BLaER1 treated with 17β-estradiol and CSF1 and Interleukin-3, amounts not matched to agents 10 nM and 100 nM (cell line): Measurements from ENCODE around the gene PCDHGA8.
"Not testable (repeated sequence)": the region's sequence is repeated elsewhere in the genome, so short reads cannot be mapped to it uniquely, and the experiment has no call there.

ENCODE experiments used
- H3K27ac ChIP-seq, 11 experiments: shearing (Covaris generic); formaldehyde crosslinking; 2 replicates each; pipeline ENCODE4 v1.8.1; 2022
- H3K27me3 ChIP-seq, 11 experiments: shearing (Covaris generic); formaldehyde crosslinking; 2 replicates each; pipeline ENCODE4 v1.8.1; 2022
- H3K36me3 ChIP-seq, 11 experiments: shearing (Covaris generic); formaldehyde crosslinking; 2 replicates each; pipeline ENCODE4 v1.8.1; 2022
- H3K4me1 ChIP-seq, 10 experiments: shearing (Covaris generic); formaldehyde crosslinking; 2 replicates each; pipeline ENCODE4 v1.8.1; 2022
- H3K4me2 ChIP-seq, 11 experiments: shearing (Covaris generic); formaldehyde crosslinking; 2 replicates each; pipeline ENCODE4 v1.8.1; 2022
- H3K4me3 ChIP-seq, 10 experiments: shearing (Covaris generic); formaldehyde crosslinking; 2 replicates each; pipeline ENCODE4 v1.8.1; 2022
- H3K9ac ChIP-seq, 11 experiments: shearing (Covaris generic); formaldehyde crosslinking; 2 replicates each; pipeline ENCODE4 v1.8.1; 2022
- H3K9me3 ChIP-seq, 11 experiments: shearing (Covaris generic); formaldehyde crosslinking; replicated peaks in 1 of 11; 2 replicates each; pipeline ENCODE4 v1.8.1; 2022
- H4K20me1 ChIP-seq, 11 experiments: shearing (Covaris generic); formaldehyde crosslinking; 2 replicates each; pipeline ENCODE4 v1.8.1; 2022
- Cebpa-rat ChIP-seq, 11 experiments: shearing (Covaris generic); IDR thresholded peaks; 2 replicates each; pipeline ENCODE4 v1.8.1; 2022

Gene PCDHGA8

DNA sequence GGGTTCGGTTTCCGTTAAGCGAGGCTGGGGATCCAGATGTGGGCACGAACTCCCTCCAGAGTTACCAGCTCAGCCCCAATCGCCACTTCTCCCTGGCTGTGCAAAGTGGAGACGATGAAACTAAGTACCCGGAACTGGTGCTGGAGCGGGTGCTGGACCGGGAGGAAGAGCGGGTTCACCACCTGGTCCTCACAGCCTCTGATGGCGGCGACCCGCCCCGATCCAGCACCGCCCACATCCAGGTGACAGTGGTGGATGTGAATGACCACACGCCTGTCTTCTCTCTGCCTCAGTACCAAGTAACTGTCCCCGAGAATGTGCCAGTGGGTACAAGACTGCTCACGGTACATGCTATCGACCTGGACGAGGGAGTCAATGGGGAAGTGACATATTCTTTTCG, 9.1 kb upstream of the PCDHGA8 start:
- no peaks in the 10 kb centered on the region for H3K4me1 ChIP-seq
- no peak overlapping the region for H3K9ac ChIP-seq
- H3K9me3 ChIP-seq = peaks cover 47 to 75% (median 54%) of the 10 kb centered on the region in 11 experiments
- H3K4me3 ChIP-seq = no peak overlapping the region
- H3K36me3 ChIP-seq = peaks cover 0 to 4% (median 0%) of the 10 kb centered on the region in 11 experiments; a peak in 1 of 22 replicates
- no peak overlapping the region for H3K4me2 ChIP-seq
- no peak for TF ChIP-seq Cebpa-rat (IDR thresholded peaks at IDR 0.05)
- no peaks in the 10 kb centered on the region for H3K27me3 ChIP-seq
- H3K27ac ChIP-seq = no peak overlapping the region
- no peaks in the 10 kb centered on the region for H4K20me1 ChIP-seq

- H3K4me3 ChIP-seq = no peak overlapping the region
- H4K20me1 ChIP-seq = no peaks in the 10 kb centered on the region
- no peak for TF ChIP-seq Cebpa-rat (IDR thresholded peaks at IDR 0.05)
- H3K4me2 ChIP-seq = no peak overlapping the region
- no peaks in the 10 kb centered on the region for H3K27me3 ChIP-seq
- peaks cover 0 to under 1% (median 0%) of the 10 kb centered on the region in 10 experiments; a peak in 2 of 20 replicates for H3K4me1 ChIP-seq
- H3K9me3 ChIP-seq = peaks cover 60 to 86% (median 67%) of the 10 kb centered on the region in 11 experiments
- H3K9ac ChIP-seq = no peak overlapping the region
- H3K36me3 ChIP-seq = peaks cover 0 to 4% (median 0%) of the 10 kb centered on the region in 11 experiments; a peak in 2 of 22 replicates
- no peak overlapping the region for H3K27ac ChIP-seq
These were observed 7.8 kb upstream of the PCDHGA8 start for GRCh38 chr5:141384471-141385267.

DNA sequence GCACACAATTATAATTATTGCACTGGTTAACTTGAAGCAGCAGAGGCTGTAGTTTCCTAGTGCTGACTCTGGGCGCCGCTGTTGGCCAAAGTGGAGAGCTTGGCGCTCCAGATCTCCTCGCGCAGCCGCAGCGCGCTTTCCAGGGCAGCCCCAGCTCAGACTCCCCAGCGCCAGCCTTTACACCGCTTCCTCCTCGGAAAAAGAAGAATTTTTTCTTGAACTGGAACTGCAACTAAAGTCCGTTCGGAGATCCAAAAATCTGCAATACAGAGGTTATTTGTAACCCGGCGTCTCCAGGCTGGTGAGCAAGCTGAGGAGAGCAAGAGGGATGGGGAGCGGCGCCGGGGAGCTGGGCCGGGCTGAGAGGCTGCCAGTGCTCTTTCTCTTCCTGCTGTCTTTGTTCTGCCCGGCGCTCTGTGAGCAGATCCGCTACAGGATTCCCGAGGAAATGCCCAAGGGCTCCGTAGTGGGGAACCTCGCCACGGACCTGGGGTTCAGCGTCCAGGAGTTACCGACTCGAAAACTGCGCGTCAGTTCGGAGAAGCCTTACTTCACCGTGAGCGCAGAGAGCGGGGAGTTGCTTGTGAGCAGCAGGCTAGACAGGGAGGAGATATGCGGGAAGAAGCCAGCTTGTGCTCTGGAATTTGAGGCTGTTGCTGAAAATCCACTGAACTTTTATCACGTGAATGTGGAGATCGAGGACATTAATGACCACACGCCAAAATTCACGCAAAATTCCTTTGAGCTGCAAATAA, 4.7 kb upstream of the PCDHGA8 start, which contains the start of gene PCDHGB4:
Gene PCDHGB4, plus strand, starts transcription at position 142 of the 755 bp plus-strand sequence. Its CDS starts 187 bp downstream, at position 329.
- not testable (repeated sequence) for H3K9ac ChIP-seq, H3K27ac ChIP-seq, H3K4me3 ChIP-seq, H3K27me3 ChIP-seq, H3K36me3 ChIP-seq, H3K4me2 ChIP-seq, H4K20me1 ChIP-seq
- Histone ChIP-seq H3K9me3 (peaks cover 58 to 73% (median 66%) of the 10 kb centered on the region in 11 experiments), H3K4me1 (peaks cover 0 to 14% (median 2%) of the 10 kb centered on the region in 10 experiments; a peak in 7 of 20 replicates)

GRCh38 chr5:141388661-141389060, 3.8 kb upstream of the PCDHGA8 start:
- no peak overlapping the region for H3K4me3 ChIP-seq
- no peaks in the 10 kb centered on the region for H4K20me1 ChIP-seq
- H3K9ac ChIP-seq = no peak overlapping the region
- H3K27ac ChIP-seq = no peak overlapping the region
- H3K9me3 ChIP-seq = peaks cover 58 to 73% (median 66%) of the 10 kb centered on the region in 11 experiments
- no peaks in the 10 kb centered on the region; a peak in 1 of 22 replicates for H3K27me3 ChIP-seq
- peak; percentile 55 to 97 (median 80); a peak in 19 of 22 replicates for TF ChIP-seq Cebpa-rat (IDR thresholded peaks at IDR 0.05)
- H3K4me2 ChIP-seq = no peak overlapping the region
- H3K36me3 ChIP-seq = peaks cover 0 to 5% (median 0%) of the 10 kb centered on the region in 11 experiments; a peak in 1 of 22 replicates
- H3K4me1 ChIP-seq = peaks cover 0 to 14% (median 2%) of the 10 kb centered on the region in 10 experiments; a peak in 7 of 20 replicates

- Histone ChIP-seq H4K20me1 (no peaks in the 10 kb centered on the region), H3K36me3 (peaks cover 0 to 5% (median 0%) of the 10 kb centered on the region in 11 experiments; a peak in 1 of 22 replicates), H3K27me3 (no peaks in the 10 kb centered on the region; a peak in 1 of 22 replicates), H3K4me3 (no peak overlapping the region), H3K4me2 (peak overlapping the region in 3 of 11 experiments; percentile 29 to 46 (median 42); a peak in 6 of 22 replicates), H3K27ac (peak overlapping the region in 1 of 11 experiments; percentile 44; a peak in 1 of 22 replicates), H3K9me3 (peaks cover 58 to 73% (median 66%) of the 10 kb centered on the region in 11 experiments), H3K4me1 (peaks cover 0 to 14% (median 2%) of the 10 kb centered on the region in 10 experiments; a peak in 7 of 20 replicates), H3K9ac (no peak overlapping the region)
- no peak for TF ChIP-seq Cebpa-rat (IDR thresholded peaks at IDR 0.05)
These were observed 3.0 kb upstream of the PCDHGA8 start for GRCh38 chr5:141389153-141390042.

GRCh38 chr5:141393267-141393666, 834 bp downstream of the PCDHGA8 start:
- no peak overlapping the region for H3K9ac ChIP-seq
- H3K27me3 ChIP-seq = no peaks in the 10 kb centered on the region; a peak in 1 of 22 replicates
- peaks cover 0 to 14% (median 2%) of the 10 kb centered on the region in 10 experiments; a peak in 7 of 20 replicates for H3K4me1 ChIP-seq
- no peak overlapping the region for H3K4me2 ChIP-seq
- H3K36me3 ChIP-seq = peaks cover 0 to 5% (median 0%) of the 10 kb centered on the region in 11 experiments; a peak in 1 of 22 replicates
- no peak for TF ChIP-seq Cebpa-rat (IDR thresholded peaks at IDR 0.05)
- H3K27ac ChIP-seq = no peak overlapping the region
- peaks cover 58 to 78% (median 66%) of the 10 kb centered on the region in 11 experiments for H3K9me3 ChIP-seq
- 0 out of 20 replicates have a peak overlapping the region, but pooled peaks of 1 of the 10 experiments have one; percentile 8 for H3K4me3 ChIP-seq
- no peaks in the 10 kb centered on the region for H4K20me1 ChIP-seq

DNA sequence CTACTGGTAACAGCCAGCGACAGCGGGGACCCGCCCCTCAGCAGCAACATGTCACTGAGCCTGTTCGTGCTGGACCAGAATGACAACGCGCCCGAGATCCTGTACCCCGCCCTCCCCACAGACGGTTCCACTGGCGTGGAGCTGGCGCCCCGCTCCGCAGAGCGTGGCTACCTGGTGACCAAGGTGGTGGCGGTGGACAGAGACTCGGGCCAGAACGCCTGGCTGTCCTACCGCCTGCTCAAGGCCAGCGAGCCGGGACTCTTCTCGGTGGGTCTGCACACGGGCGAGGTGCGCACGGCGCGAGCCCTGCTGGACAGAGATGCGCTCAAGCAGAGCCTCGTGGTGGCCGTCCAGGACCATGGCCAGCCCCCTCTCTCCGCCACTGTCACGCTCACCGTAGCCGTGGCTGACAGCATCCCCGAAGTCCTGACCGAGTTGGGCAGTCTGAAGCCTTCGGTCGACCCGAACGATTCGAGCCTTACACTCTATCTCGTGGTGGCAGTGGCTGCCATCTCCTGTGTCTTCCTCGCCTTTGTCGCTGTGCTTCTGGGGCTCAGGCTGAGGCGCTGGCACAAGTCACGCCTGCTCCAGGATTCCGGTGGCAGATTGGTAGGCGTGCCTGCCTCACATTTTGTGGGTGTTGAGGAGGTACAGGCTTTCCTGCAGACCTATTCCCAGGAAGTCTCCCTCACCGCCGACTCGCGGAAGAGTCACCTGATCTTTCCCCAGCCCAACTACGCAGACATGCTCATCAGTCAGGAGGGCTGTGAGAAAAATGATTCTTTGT, 2.2 kb downstream of the PCDHGA8 start:
- H3K9ac ChIP-seq, H3K27me3 ChIP-seq, H3K27ac ChIP-seq, H3K4me2 ChIP-seq, H3K36me3 ChIP-seq, H3K4me3 ChIP-seq, H4K20me1 ChIP-seq: not testable (repeated sequence)
- Histone ChIP-seq H3K9me3 (peaks cover 57 to 78% (median 66%) of the 10 kb centered on the region in 11 experiments), H3K4me1 (peaks cover 0 to 14% (median 2%) of the 10 kb centered on the region in 10 experiments; a peak in 7 of 20 replicates)

- not testable (repeated sequence) for H3K27me3 ChIP-seq, H3K27ac ChIP-seq, H3K36me3 ChIP-seq, H3K4me2 ChIP-seq, H3K9ac ChIP-seq, H3K4me3 ChIP-seq, H3K4me1 ChIP-seq, H4K20me1 ChIP-seq
- H3K9me3 ChIP-seq = peaks cover 60 to 81% (median 67%) of the 10 kb centered on the region in 11 experiments
These were observed 5.5 kb downstream of the PCDHGA8 start, which contains the start of gene PCDHGB5 for GRCh38 chr5:141397756-141398551. TSS of gene PCDHGB5 (plus strand) at chr5:141397947. CDS start at chr5:141398128, 181 bp downstream.
